Effector memory CD4-positive, alpha-beta T cell (primary cell): Measurements from ENCODE around the gene C1QTNF1.

ENCODE experiments used
- DNase-seq, 3 donors: peaks; one replicate each; pipeline ENCODE4 v3.0.0-alpha.2; 2020
- H3K27ac ChIP-seq: 2 replicates; pipeline ENCODE4 v1.7.0; 2013; ENCODE audit warnings: mild to moderate bottlenecking, low read length, moderate library complexity; ENCODE audit not compliant: insufficient read depth, poor library complexity, severe bottlenecking
- H3K27me3 ChIP-seq: replicated peaks from 2 replicates; pipeline ENCODE4 v1.7.0; 2013; ENCODE audit warnings: mild to moderate bottlenecking, low read length; ENCODE audit not compliant: insufficient read depth, control insufficient read depth, poor library complexity, severe bottlenecking
- H3K36me3 ChIP-seq: 2 replicates; pipeline ENCODE4 v1.7.0; 2013; ENCODE audit warnings: mild to moderate bottlenecking, low read length, moderate library complexity; ENCODE audit not compliant: control insufficient read depth, insufficient read depth
- H3K4me1 ChIP-seq: 2 replicates; pipeline ENCODE4 v1.7.0; 2013; ENCODE audit warnings: low read length, mild to moderate bottlenecking; ENCODE audit not compliant: control insufficient read depth, insufficient read depth, poor library complexity, severe bottlenecking
- H3K4me3 ChIP-seq: 2 replicates; pipeline ENCODE4 v1.7.0; 2013; ENCODE audit warnings: low read length, low read depth, mild to moderate bottlenecking; ENCODE audit not compliant: insufficient read depth, poor library complexity, severe bottlenecking
- H3K9me3 ChIP-seq: 2 replicates; pipeline ENCODE4 v1.7.0; 2013; ENCODE audit warnings: mild to moderate bottlenecking, low read length, moderate library complexity; ENCODE audit not compliant: control insufficient read depth

The C1QTNF1 gene

GRCh38 chr17:78985395-78985794 lies 38.6 kb upstream of the C1QTNF1 start:
- no peak for DNase-seq
- H3K4me1 ChIP-seq = peaks cover 7% of the 10 kb centered on the region
- H3K27ac ChIP-seq = no peak overlapping the region
- no peaks in the 10 kb centered on the region for H3K27me3 ChIP-seq
- H3K9me3 ChIP-seq = no peaks in the 10 kb centered on the region
- no peak overlapping the region for H3K4me3 ChIP-seq
- H3K36me3 ChIP-seq = no peaks in the 10 kb centered on the region

GRCh38 chr17:78986048-78986648 lies 37.8 kb upstream of the C1QTNF1 start:
- Histone ChIP-seq H3K4me3 (no peak overlapping the region), H3K27ac (no peak overlapping the region), H3K4me1 (peaks cover 7% of the 10 kb centered on the region), H3K9me3 (no peaks in the 10 kb centered on the region), H3K27me3 (no peaks in the 10 kb centered on the region), H3K36me3 (peaks cover 3% of the 10 kb centered on the region)
- DNase-seq = no peak

DNA sequence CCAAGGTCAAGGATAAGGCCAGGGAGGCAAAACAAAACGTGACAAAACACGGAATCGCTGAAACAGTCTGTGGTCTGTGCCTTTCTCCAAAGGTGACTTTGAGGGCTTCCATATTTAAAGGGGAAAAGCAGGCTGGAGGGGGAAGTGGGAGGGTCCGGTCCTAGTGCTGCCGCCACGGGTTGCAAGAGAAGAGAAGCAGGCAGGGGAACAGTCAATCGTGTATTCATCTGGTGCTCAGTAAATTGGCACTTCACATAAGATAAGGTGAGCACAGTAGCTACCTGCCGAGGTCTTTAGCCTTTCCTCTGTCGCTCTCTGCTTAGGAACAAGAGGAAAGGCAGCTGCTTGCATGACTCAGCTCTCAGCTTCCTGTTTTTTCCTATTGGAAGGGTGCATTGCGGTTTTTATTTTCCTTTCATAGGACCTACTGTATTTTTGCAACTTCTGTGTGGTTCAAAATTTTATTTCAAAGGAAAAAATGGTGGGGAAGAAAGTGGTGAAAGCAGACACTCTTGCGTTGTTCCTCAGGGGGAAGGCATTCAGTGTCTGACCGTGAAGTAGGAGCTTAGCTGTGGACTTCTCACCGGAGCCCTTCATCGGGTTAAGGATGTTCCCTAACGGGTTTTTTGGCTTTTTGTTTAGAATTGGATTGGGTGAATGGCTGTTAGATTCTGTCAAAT lies 37.2 kb upstream of the C1QTNF1 start:
- no peak overlapping the region for H3K27ac ChIP-seq
- H3K9me3 ChIP-seq = no peaks in the 10 kb centered on the region
- H3K36me3 ChIP-seq = peaks cover 9% of the 10 kb centered on the region
- no peaks in the 10 kb centered on the region for H3K27me3 ChIP-seq
- no peak overlapping the region for H3K4me3 ChIP-seq
- peaks cover 7% of the 10 kb centered on the region for H3K4me1 ChIP-seq
- DNase-seq = no peak

- DNase-seq = no peak
- Histone ChIP-seq H3K4me3 (no peak overlapping the region), H3K27ac (no peak overlapping the region)
Observed at GRCh38 chr17:78988152-78988551, 35.8 kb upstream of the C1QTNF1 start.

GRCh38 chr17:78990349-78991016 lies 33.5 kb upstream of the C1QTNF1 start:
- H3K4me3 ChIP-seq = no peak overlapping the region
- H3K36me3 ChIP-seq = peaks cover 19% of the 10 kb centered on the region
- H3K4me1 ChIP-seq = peaks cover 7% of the 10 kb centered on the region
- no peak for DNase-seq
- H3K27ac ChIP-seq = no peak overlapping the region
- H3K27me3 ChIP-seq = no peaks in the 10 kb centered on the region
- H3K9me3 ChIP-seq = no peaks in the 10 kb centered on the region

More at GRCh38 chr17:78988152-78988551, 35.8 kb upstream of the C1QTNF1 start:
- H3K27me3 ChIP-seq = no peaks in the 10 kb centered on the region
- H3K9me3 ChIP-seq = no peaks in the 10 kb centered on the region
- peaks cover 15% of the 10 kb centered on the region for H3K36me3 ChIP-seq
- peaks cover 7% of the 10 kb centered on the region for H3K4me1 ChIP-seq

DNA sequence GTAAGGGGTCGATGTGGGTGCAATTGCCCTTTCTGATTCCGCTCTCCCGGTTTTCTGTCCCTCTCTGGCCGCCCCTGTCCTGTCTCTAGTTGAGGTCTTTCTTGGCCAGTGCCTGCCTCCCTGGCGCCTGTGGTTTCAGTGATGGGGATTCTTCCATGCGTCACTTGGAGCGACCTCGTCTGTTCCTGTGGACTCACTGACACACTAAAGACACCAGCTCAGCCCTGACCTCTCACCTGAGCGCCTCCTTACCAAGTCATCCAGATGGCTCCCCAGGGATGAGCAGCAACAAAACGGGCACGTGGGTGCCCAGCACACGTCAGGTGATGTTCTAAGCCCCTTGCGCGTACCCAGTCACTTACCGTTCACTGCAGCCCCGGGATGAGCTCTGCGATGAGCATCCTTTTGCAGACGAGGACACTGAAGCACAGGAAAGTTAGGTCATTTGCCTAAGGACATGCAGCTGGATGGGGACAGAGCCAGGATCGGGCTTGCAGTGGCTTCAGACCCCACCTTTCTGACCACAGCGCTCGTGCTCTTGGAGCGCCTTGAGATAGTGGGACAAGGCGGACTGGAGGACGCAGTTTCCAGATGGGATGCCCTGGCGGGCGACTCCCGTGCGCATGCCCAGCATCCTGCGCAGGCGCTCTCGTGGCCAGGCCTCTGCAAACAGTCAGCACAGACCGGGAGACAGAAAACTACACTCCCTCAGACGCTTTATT lies 32.8 kb upstream of the C1QTNF1 start:
- no peaks in the 10 kb centered on the region for H3K27me3 ChIP-seq
- no peak for DNase-seq
- peaks cover 7% of the 10 kb centered on the region for H3K4me1 ChIP-seq
- H3K4me3 ChIP-seq = no peak overlapping the region
- no peaks in the 10 kb centered on the region for H3K9me3 ChIP-seq
- H3K27ac ChIP-seq = no peak overlapping the region
- H3K36me3 ChIP-seq = peaks cover 24% of the 10 kb centered on the region

- H3K9me3 ChIP-seq = no peaks in the 10 kb centered on the region
- H3K4me3 ChIP-seq = no peak overlapping the region
- H3K27me3 ChIP-seq = no peaks in the 10 kb centered on the region
- peaks cover 32% of the 10 kb centered on the region for H3K36me3 ChIP-seq
- H3K4me1 ChIP-seq = no peaks in the 10 kb centered on the region
- no peak for DNase-seq
- H3K27ac ChIP-seq = no peak overlapping the region
Observed at GRCh38 chr17:78991906-78992532, 31.9 kb upstream of the C1QTNF1 start.

DNA sequence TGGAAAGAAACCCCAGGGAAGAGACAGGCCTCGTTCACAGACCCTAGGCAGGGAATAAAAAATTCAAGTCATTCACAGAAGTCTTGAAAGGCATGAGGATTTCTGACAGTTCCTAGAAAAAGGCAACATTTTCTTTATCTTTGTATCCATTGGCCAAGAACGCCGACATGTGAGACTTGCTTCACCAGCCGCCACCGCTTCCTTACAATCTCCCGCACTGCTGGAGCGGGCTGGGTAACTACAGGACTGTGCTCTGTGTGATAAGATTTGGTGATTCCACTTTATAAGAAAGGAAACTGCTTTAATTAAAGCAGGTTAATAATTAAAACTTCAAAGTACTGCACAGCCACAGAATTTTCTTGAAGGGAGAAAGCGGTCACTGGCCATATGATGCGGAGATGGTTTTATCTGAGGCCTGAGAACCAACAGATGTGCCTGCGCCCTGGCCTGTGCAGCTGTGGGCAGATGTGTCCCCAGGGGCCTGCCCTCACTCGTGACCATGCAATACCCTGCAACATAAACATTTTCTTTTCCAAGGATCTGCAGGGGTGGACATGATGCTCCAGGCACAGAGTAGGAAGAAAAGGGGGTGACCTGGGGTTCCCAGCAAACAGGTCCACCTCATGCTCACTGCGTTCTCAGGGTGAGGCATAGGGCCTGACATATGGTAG lies 31.3 kb upstream of the C1QTNF1 start:
- peaks cover 37% of the 10 kb centered on the region for H3K36me3 ChIP-seq
- no peak for DNase-seq

GRCh38 chr17:78993241-78993956 lies 30.6 kb upstream of the C1QTNF1 start:
- Histone ChIP-seq H3K27ac (no peak overlapping the region), H3K4me3 (no peak overlapping the region), H3K4me1 (no peaks in the 10 kb centered on the region), H3K9me3 (no peaks in the 10 kb centered on the region), H3K36me3 (peaks cover 42% of the 10 kb centered on the region), H3K27me3 (no peaks in the 10 kb centered on the region)
- peak in 2 of 3 donors; percentile 17 to 34 for DNase-seq

More for the DNA sequence above, 31.3 kb upstream of the C1QTNF1 start:
- Histone ChIP-seq H3K27ac (no peak overlapping the region), H3K4me1 (no peaks in the 10 kb centered on the region), H3K27me3 (no peaks in the 10 kb centered on the region), H3K4me3 (no peak overlapping the region), H3K9me3 (no peaks in the 10 kb centered on the region)
